ENCODE measurements around the gene PTPN23.
"Not testable (repeated sequence)": the region's sequence is repeated elsewhere in the genome, so short reads cannot be mapped to it uniquely, and the experiment has no call there.

PTPN23 gene, protein sequence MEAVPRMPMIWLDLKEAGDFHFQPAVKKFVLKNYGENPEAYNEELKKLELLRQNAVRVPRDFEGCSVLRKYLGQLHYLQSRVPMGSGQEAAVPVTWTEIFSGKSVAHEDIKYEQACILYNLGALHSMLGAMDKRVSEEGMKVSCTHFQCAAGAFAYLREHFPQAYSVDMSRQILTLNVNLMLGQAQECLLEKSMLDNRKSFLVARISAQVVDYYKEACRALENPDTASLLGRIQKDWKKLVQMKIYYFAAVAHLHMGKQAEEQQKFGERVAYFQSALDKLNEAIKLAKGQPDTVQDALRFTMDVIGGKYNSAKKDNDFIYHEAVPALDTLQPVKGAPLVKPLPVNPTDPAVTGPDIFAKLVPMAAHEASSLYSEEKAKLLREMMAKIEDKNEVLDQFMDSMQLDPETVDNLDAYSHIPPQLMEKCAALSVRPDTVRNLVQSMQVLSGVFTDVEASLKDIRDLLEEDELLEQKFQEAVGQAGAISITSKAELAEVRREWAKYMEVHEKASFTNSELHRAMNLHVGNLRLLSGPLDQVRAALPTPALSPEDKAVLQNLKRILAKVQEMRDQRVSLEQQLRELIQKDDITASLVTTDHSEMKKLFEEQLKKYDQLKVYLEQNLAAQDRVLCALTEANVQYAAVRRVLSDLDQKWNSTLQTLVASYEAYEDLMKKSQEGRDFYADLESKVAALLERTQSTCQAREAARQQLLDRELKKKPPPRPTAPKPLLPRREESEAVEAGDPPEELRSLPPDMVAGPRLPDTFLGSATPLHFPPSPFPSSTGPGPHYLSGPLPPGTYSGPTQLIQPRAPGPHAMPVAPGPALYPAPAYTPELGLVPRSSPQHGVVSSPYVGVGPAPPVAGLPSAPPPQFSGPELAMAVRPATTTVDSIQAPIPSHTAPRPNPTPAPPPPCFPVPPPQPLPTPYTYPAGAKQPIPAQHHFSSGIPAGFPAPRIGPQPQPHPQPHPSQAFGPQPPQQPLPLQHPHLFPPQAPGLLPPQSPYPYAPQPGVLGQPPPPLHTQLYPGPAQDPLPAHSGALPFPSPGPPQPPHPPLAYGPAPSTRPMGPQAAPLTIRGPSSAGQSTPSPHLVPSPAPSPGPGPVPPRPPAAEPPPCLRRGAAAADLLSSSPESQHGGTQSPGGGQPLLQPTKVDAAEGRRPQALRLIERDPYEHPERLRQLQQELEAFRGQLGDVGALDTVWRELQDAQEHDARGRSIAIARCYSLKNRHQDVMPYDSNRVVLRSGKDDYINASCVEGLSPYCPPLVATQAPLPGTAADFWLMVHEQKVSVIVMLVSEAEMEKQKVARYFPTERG (N-terminal part only)

GRCh38 chr3:47380601-47381316 lies at the start of gene PTPN23:
TSS of gene PTPN23 (plus strand) at chr3:47381021. CDS start at chr3:47381097, 76 bp downstream.
- peak; percentile 96 for DNase-seq (ENCODE audit: low read depth)

DNA sequence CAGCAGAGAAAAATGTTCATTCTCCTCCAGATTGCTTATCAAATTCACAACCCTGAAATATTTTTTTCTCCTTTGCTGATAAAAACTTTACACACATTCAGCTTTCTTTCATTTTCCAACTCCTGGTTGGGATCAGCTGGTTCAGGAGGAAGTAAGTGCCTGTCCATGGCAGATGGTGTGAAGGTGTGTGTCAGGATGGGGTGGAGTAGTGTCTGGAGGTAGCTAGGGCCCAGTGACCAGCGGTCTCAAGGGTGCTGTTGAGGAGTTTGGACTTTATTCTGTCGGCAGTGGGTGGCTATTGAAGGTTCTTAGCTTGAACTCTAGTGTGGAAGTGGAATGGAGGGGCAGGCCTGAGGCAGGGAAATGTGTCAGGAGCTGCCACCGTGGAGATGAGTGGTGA lies 46.9 kb upstream of the PTPN23 start:
- no peak for DNase-seq (ENCODE audit: low read depth)

- DNase-seq (ENCODE audit: low read depth): no peak
These were observed 43.2 kb upstream of the PTPN23 start for GRCh38 chr3:47337656-47338055.

- no peak for DNase-seq (ENCODE audit: low read depth)
These were observed 40.9 kb upstream of the PTPN23 start for GRCh38 chr3:47339951-47340350.

DNA sequence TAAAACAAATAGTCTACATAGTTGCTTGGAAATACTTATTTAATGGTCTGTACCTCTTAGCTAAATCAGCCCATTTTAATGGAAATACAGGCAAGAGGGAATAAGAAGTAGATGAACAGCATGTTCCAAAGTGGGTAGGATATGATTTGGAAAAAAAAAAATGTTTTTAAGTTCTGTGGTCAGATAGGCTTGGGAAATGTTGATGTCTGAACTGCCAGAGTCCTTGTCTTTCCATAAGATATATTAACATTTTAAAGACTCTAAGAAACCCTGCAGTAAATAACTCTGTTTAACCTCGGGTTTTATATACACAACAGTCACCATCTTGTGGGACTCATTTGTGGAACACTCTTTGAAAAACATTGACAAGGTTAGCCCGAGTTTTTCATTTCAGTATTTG lies 40.0 kb upstream of the PTPN23 start:
- no peak for DNase-seq (ENCODE audit: low read depth)

DNA sequence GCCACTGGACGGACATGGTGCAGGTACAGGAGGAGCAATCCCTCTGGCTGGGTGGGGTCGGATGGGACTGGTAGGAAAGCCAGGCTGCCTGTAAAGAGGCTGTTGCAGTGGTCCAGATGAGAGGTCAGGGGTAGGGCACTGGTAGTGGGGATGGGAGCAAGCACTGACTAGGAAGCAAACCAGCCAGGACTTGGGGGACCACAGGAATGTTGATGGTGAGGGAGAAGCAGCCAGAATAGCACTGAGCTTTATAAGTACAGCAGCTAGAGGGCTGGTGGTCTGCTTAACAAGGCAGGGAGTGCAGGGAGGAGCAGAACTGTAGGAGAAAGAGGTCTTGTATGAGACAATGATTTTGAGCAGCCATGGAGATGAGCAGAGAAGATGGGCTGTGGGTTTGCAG lies 38.7 kb upstream of the PTPN23 start:
- DNase-seq (ENCODE audit: low read depth): no peak

- DNase-seq (ENCODE audit: low read depth): no peak
These were observed 38.0 kb upstream of the PTPN23 start for GRCh38 chr3:47342812-47343211.

- DNase-seq (ENCODE audit: low read depth): no peak
These were observed 37.3 kb upstream of the PTPN23 start for GRCh38 chr3:47343471-47343971.

DNA sequence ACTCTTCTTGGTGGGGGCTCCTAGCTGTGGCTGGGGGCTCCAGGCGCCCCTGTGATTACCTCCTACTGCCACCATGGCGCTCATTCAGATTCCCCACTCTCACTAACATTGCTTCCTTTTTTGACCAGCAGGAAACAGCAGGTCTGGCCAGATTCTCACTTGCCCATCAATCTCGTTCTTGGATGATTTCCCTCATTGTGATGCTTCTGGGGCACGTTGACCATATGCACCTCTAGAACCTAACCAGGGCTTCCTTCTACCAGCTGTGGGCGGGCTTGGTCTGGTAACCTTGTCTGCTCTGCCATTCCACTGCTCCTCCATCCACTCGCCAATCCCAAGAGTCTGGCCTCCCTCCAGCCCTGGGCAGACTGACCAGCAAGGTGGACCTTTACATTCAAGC lies 35.9 kb upstream of the PTPN23 start:
- no peak for DNase-seq (ENCODE audit: low read depth)

- no peak for DNase-seq (ENCODE audit: low read depth)
These were observed 33.5 kb upstream of the PTPN23 start for GRCh38 chr3:47347217-47347801.

GRCh38 chr3:47348411-47349154 lies 32.2 kb upstream of the PTPN23 start:
- DNase-seq (ENCODE audit: low read depth): no peak

GRCh38 chr3:47355010-47355409 lies 25.8 kb upstream of the PTPN23 start:
- DNase-seq (ENCODE audit: low read depth): no peak

DNA sequence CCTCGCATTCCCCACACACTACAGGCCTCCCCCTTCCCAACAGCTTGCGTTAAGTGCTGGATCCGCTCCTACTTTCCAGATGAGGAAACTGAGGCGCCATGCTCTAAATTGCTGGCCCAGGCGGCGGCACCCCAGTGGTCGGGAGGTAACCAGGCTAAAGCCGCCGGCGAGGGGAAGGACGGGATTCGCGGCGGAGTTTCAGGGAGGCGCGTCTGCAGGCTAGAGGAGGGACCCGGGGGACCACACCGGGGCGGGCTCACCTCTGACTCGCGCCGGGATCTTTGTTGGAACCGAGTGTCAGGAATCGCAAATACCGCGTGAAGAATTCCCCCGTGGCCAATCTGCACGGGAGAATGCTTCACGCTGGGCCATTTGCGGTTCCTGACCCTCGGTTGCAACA lies 24.6 kb upstream of the PTPN23 start:
- DNase-seq (ENCODE audit: low read depth): no peak

- no peak for DNase-seq (ENCODE audit: low read depth)
These were observed 21.5 kb upstream of the PTPN23 start for GRCh38 chr3:47359323-47359722.

- DNase-seq (ENCODE audit: low read depth): not testable (repeated sequence)
These were observed 20.7 kb upstream of the PTPN23 start for GRCh38 chr3:47360110-47360517.

DNA sequence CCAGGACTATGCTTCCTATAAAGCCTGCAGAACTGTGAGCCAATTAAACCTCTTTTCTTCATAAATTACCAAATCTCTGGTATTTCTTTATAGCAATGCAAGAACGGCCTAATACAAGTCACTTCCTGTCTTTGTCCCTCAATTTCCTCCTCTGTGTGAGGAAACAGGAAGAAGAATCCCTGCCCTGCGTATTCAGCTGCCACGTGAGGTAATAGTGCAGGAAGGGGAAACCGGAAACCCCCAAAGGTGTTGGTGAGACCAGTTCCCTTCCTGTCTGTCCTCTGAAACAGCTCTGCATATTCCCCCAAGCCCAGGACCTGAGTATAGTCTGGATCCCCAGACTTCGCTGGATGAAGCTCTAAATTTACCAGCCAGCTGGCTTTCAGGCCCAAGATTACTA lies 18.1 kb upstream of the PTPN23 start:
- no peak for DNase-seq (ENCODE audit: low read depth)

DNA sequence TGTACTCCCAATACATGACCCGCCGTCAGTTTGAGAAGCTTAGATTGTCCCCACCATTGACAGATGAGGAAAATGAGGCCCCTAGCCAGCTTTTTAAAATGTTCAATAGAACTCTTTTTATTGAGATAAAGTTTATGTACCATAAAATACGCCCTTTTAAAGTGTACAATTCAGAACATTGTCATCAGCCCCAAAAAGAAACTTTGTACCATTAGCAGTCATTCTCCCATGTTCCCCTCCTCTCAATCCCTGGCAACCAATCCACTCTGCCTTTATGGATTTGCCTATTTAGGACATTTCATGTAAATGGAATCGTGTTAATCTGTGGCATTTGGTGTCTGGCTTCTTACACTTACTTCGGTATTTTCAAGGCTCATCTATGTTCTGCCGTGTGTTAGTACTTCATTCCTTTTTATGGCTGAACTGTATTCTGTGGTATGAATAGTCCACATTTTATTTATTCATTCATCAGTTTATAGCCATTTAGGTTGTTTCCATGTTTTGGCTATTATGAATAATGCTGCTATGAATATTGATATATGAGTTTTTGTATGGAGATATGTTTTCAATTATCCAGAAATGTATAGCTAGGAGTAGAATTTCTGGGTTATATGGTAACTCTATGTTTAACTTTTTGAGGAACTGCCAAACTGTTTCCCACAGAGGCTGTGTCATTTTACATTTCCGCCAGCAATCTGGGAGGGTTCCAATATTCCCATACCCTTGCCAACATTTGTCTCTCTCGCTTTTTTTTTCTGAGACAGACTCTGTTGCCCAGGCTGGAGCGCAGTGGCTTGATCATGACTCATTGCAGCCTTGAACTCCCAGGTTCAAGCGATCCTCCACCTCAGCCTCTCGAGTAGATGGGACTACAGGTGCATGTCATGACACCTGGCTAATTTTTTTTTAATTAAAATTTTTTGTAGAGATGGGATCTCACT lies 15.3 kb upstream of the PTPN23 start:
- no peak for DNase-seq (ENCODE audit: low read depth)

GRCh38 chr3:47366833-47367232 lies 14.0 kb upstream of the PTPN23 start:
- DNase-seq (ENCODE audit: low read depth): no peak

GRCh38 chr3:47367631-47368030 lies 13.2 kb upstream of the PTPN23 start:
- no peak for DNase-seq (ENCODE audit: low read depth)
